Cardiac muscle cell (in vitro differentiated cells and primary cell): Measurements from ENCODE around the gene TEDDM1. TPM values are rescaled to one million over a fixed set of nuclear protein-coding genes. Genes with fewer than 3 reads are reported as not detected.
A peak's percentile ranks its signal among the peaks of the same experiment; 100 is the strongest.

ENCODE experiments used
- DNase-seq, 2 donors: peaks; one replicate each; pipeline versions ENCODE4 v3.0.0 to v3.0.0-alpha.2; 2010 to 2017; ENCODE audit warnings: low read depth in 1 of 2, low spot score in 1 of 2
- H3K27ac ChIP-seq: fragments of 200-600 bp; sonication (generic); 2 replicates; pipeline ENCODE4 v1.5.1; 2016
- H3K27me3 ChIP-seq: fragments of 200-600 bp; sonication (generic); 2 replicates; pipeline ENCODE4 v1.6.0; 2016; ENCODE audit warnings: control low read depth
- H3K36me3 ChIP-seq: fragments of 200-600 bp; sonication (generic); 2 replicates; pipeline ENCODE4 v1.5.1; 2016; ENCODE audit warnings: control low read depth
- H3K4me1 ChIP-seq: fragments of 200-600 bp; sonication (generic); 2 replicates; pipeline ENCODE4 v1.8.1; 2017; ENCODE audit warnings: low read depth, mild to moderate bottlenecking, mixed run types
- H3K4me3 ChIP-seq: fragments of 200-600 bp; sonication (generic); 2 replicates; pipeline ENCODE4 v1.5.1; 2016; ENCODE audit warnings: mild to moderate bottlenecking
- H3K9me3 ChIP-seq: fragments of 200-600 bp; sonication (generic); 2 replicates; pipeline ENCODE4 v1.5.1; 2017; ENCODE audit warnings: low read depth, mild to moderate bottlenecking, control low read depth
- CTCF ChIP-seq: IDR thresholded peaks from 2 replicates; pipeline ENCODE4 v1.5.1; 2012; ENCODE audit warnings: low read depth, mild to moderate bottlenecking, low read length
- polyA plus RNA-seq: library from polyadenylated mRNA; unstranded; fragments of >200 nt; fragmentation: Nextera tagmentation; extraction: Ambion mirVana; gene quantifications from 2 replicates; pipeline ENCODE4 v1.2.1, GENCODE V29; 2016
- total RNA-seq: library from RNA; depleted of rRNA; stranded (reverse); fragments of >200 nt; gene quantifications from 2 replicates; pipeline ENCODE4 v1.2.3, GENCODE V29; 2016

TEDDM1 gene
- total and polyA plus RNA-seq, 2 experiments from 2014 or later, result not detected

- Histone ChIP-seq H3K36me3 (no peaks in the 10 kb centered on the region), H3K4me3 (no peak overlapping the region), H3K27me3 (no peaks in the 10 kb centered on the region), H3K9me3 (no peaks in the 10 kb centered on the region), H3K27ac (no peak overlapping the region), H3K4me1 (peaks cover 11% of the 10 kb centered on the region)
- no peak for DNase-seq
- TF ChIP-seq CTCF, result no peak
Measured at GRCh38 chr1:182351790-182352364, 48.6 kb downstream of the TEDDM1 start.

GRCh38 chr1:182350839-182351238 is 49.6 kb downstream of the TEDDM1 start:
- H3K27ac ChIP-seq, result no peak overlapping the region
- TF ChIP-seq CTCF, result no peak
- DNase-seq, result peak in 1 of 2 donors; percentile 63
- no peaks in the 10 kb centered on the region for H3K9me3 ChIP-seq
- H3K36me3 ChIP-seq, result no peaks in the 10 kb centered on the region
- H3K4me3 ChIP-seq, result no peak overlapping the region
- no peaks in the 10 kb centered on the region for H3K27me3 ChIP-seq
- peaks cover 11% of the 10 kb centered on the region for H3K4me1 ChIP-seq

- H3K4me1 ChIP-seq, result peaks cover 11% of the 10 kb centered on the region
- no peak for TF ChIP-seq CTCF
Measured at GRCh38 chr1:182348961-182349747, 51.3 kb downstream of the TEDDM1 start.

More at GRCh38 chr1:182348961-182349747, 51.3 kb downstream of the TEDDM1 start:
- no peaks in the 10 kb centered on the region for H3K27me3 ChIP-seq
- H3K9me3 ChIP-seq, result no peaks in the 10 kb centered on the region
- DNase-seq, result peak; percentile 18 to 63
- H3K27ac ChIP-seq, result peak overlapping the region; percentile 52
- H3K36me3 ChIP-seq, result no peaks in the 10 kb centered on the region
- no peak overlapping the region for H3K4me3 ChIP-seq

Other genes with a start within 250 kb of the TEDDM1 start
- 152 and 166 TPM in 2 replicates for gene GLUL, start 8.9 kb downstream of the TEDDM1 start, total RNA-seq
- gene GLUL, start 8.9 kb downstream of the TEDDM1 start, polyA plus RNA-seq, result 132 and 170 TPM in 2 replicates
- not detected in 2 replicates for gene RGSL1, start 49.5 kb upstream of the TEDDM1 start, total RNA-seq
- gene RGSL1, start 49.5 kb upstream of the TEDDM1 start, polyA plus RNA-seq, result not detected in 2 replicates
- gene RNASEL, start 188.6 kb upstream of the TEDDM1 start, total RNA-seq, result 1.5 and 2.2 TPM in 2 replicates
- 0.87 and 3.5 TPM in 2 replicates for gene RNASEL, start 188.6 kb upstream of the TEDDM1 start, polyA plus RNA-seq
- gene RGS16, start 203.7 kb upstream of the TEDDM1 start, total RNA-seq, result 1.3 and 1.9 TPM in 2 replicates
- gene RGS16, start 203.7 kb upstream of the TEDDM1 start, polyA plus RNA-seq, result 0.93 and 2.0 TPM in 2 replicates